ENCODE measurements around the gene WFDC12.

DNA sequence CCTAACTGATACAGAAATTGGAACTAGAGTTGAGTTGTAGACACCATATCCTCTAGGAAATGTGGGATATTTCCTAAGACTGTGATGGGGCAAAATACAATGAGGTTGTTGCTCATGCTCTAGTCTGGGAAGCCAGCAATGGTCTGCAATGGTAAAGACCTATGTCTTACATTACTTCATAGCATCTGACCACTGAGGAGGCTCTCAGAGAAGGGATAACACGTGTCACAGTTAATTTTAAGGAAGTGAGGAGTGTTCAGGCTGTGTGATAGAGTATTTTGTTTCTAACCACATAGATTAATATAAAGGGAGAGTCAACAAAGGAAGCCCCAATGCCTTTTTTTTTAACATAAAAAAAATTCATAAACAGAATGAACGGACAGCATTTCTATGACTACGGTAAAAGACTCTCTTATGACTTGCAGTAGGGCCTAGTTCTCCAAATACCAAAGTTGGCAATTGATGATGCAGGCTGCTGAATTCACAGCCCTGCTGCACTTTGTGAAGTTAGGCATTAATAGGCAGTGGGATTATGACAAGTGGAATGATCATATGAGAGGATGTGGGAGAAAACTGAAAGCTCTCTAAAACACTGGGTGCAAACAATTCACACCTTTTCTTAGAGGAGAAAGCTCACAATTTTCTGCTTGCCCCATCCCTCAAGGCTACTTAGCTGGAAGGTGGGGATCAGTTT, 37.0 kb downstream of the WFDC12 start:
- TF ChIP-seq CTCF (IDR thresholded peaks at IDR 0.05) (no peak), POLR2AphosphoS5 (IDR thresholded peaks at IDR 0.05) (no peak), EP300 (IDR thresholded peaks at IDR 0.05) (no peak), POLR2A (IDR thresholded peaks at IDR 0.05) (no peak)
